Ectodermal cell (in vitro differentiated cells): ENCODE results near the gene MRPS16.
A peak's percentile ranks its signal among the peaks of the same experiment; 100 is the strongest.

Experiments
- H3K27ac ChIP-seq: 2 replicates; pipeline ENCODE4 v1.7.0; 2013; ENCODE audit warnings: mild to moderate bottlenecking, low read depth, low read length; ENCODE audit not compliant: insufficient read depth, poor library complexity, severe bottlenecking
- H3K27me3 ChIP-seq: 2 replicates; pipeline ENCODE4 v1.7.0; 2013; ENCODE audit warnings: mild to moderate bottlenecking, low read length; ENCODE audit not compliant: insufficient read depth, control insufficient read depth, poor library complexity, severe bottlenecking
- H3K36me3 ChIP-seq: one replicate; pipeline ENCODE4 v1.7.0; 2013; ENCODE audit warnings: low read length; ENCODE audit not compliant: control insufficient read depth, insufficient read depth
- H3K4me1 ChIP-seq: one replicate; pipeline ENCODE4 v1.7.0; 2013; ENCODE audit warnings: low read length; ENCODE audit not compliant: control insufficient read depth, insufficient read depth
- H3K4me3 ChIP-seq: 2 replicates; pipeline ENCODE4 v1.7.0; 2013; ENCODE audit warnings: low read depth, low read length, control low read depth; ENCODE audit not compliant: insufficient read depth
- H3K9me3 ChIP-seq: 2 replicates; pipeline ENCODE4 v1.7.0; 2013; ENCODE audit warnings: mild to moderate bottlenecking, low read length, moderate library complexity; ENCODE audit not compliant: control insufficient read depth
- WGBS, 2 experiments: methylation state at CpG; one replicate each; pipeline ENCODE4 v1.1.7; 2013; ENCODE audit warnings: missing lambda C conversion rate in 2 of 2; 5-methylcytosine and 5-hydroxymethylcytosine counted together

MRPS16 gene

GRCh38 chr10:73244866-73245477 is 7.5 kb downstream of the MRPS16 start:
- H3K4me1 ChIP-seq: peaks cover 13% of the 10 kb centered on the region
- H3K36me3 ChIP-seq: peaks cover 25% of the 10 kb centered on the region
- H3K9me3 ChIP-seq: no peaks in the 10 kb centered on the region
- no peaks in the 10 kb centered on the region for H3K27me3 ChIP-seq
- 88% methylated on average over 7 to 8 of the region's 8 CpGs for WGBS, 2 experiments
- H3K4me3 ChIP-seq: peak overlapping the region; percentile 95
- H3K27ac ChIP-seq: no peak overlapping the region

DNA sequence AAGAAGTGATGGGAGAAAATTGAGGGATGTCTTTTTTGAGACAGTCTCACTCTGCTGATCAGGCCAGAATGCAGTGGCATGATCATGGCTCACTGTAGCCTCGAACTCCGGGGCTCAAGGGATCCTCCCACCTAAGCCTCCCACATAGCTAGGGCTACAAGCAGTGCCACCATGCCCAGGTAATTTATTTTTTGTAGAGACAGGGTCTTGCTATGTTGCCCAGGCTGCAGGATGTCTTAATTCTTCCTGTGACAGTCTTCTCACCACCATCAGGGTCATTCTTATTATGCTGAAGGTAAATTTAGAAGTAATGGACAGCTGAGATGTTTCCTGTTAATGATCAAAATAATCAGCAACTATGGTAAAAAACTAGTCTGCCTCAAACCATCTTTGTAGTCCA is 12.5 kb downstream of the MRPS16 start:
- no peaks in the 10 kb centered on the region for H3K27me3 ChIP-seq
- H3K9me3 ChIP-seq: no peaks in the 10 kb centered on the region
- H3K27ac ChIP-seq: no peak overlapping the region
- no peak overlapping the region for H3K4me3 ChIP-seq
- peaks cover 35% of the 10 kb centered on the region for H3K36me3 ChIP-seq
- WGBS, 2 experiments: 90 to 96% methylated on average over 2 of the region's 2 CpGs
- peaks cover 8% of the 10 kb centered on the region for H3K4me1 ChIP-seq

GRCh38 chr10:73238990-73239566 is 13.4 kb downstream of the MRPS16 start:
- Histone ChIP-seq H3K36me3 (peaks cover 36% of the 10 kb centered on the region), H3K27ac (no peak overlapping the region), H3K4me1 (no peaks in the 10 kb centered on the region), H3K4me3 (no peak overlapping the region), H3K27me3 (no peaks in the 10 kb centered on the region), H3K9me3 (no peaks in the 10 kb centered on the region)
- 76 to 97% methylated on average over 3 to 5 of the region's 5 CpGs for WGBS, 2 experiments

GRCh38 chr10:73234695-73235094 is 17.7 kb downstream of the MRPS16 start:
- H3K9me3 ChIP-seq: no peaks in the 10 kb centered on the region
- 91 to 94% methylated on average over 7 of the region's 7 CpGs for WGBS, 2 experiments
- no peak overlapping the region for H3K27ac ChIP-seq
- H3K4me3 ChIP-seq: no peak overlapping the region
- H3K27me3 ChIP-seq: no peaks in the 10 kb centered on the region
- peaks cover 18% of the 10 kb centered on the region for H3K36me3 ChIP-seq
- H3K4me1 ChIP-seq: no peaks in the 10 kb centered on the region

- Histone ChIP-seq H3K4me1 (no peaks in the 10 kb centered on the region), H3K9me3 (no peaks in the 10 kb centered on the region), H3K27ac (no peak overlapping the region), H3K27me3 (no peaks in the 10 kb centered on the region), H3K4me3 (no peak overlapping the region), H3K36me3 (peaks cover 18% of the 10 kb centered on the region)
- 90 to 100% methylated on average over 2 of the region's 2 CpGs for WGBS, 2 experiments
Measured at GRCh38 chr10:73233883-73234282, 18.6 kb downstream of the MRPS16 start.

DNA sequence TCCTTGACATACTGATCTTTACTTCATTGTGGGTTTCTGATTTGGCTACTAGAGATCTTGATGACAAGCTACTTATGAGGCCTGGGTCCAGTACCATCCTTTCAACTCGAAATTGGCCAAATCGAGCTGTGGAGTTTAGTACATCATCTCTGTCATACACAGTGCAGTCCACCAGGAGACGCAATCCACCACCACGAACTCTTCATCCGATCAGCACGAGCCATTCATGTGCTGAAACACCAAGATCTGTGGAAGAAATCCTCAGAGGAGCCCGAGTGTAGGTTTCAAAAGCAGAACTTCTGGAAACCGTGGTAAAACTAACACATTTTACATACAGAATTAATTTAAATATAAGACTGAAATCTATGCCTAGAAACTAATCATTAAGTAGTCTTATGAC is 19.6 kb downstream of the MRPS16 start:
- no peak overlapping the region for H3K4me3 ChIP-seq
- no peak overlapping the region for H3K27ac ChIP-seq
- peaks cover 17% of the 10 kb centered on the region for H3K36me3 ChIP-seq
- H3K4me1 ChIP-seq: no peaks in the 10 kb centered on the region
- no peaks in the 10 kb centered on the region for H3K9me3 ChIP-seq
- no peaks in the 10 kb centered on the region for H3K27me3 ChIP-seq
- 92 to 97% methylated on average over 7 of the region's 8 CpGs for WGBS, 2 experiments

DNA sequence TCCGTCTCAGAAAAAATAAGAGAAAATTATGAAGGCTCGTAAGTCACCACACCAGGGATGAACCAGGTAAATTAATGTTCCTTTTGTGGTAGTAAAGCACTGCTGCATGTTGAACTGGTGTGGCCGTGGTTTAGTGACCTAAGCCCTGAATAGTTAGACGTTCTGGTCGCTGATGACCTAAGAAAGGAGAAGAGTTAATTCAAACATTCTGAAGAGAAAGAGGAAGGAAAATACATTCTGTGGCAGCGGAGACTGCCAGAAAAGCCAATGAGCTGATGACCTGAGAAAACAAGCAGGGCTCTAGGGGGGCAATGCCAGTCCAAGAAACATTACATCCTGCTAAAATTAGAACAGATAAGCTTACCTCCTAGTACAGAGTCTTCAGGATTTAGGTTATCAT is 22.9 kb downstream of the MRPS16 start:
- H3K27ac ChIP-seq: no peak overlapping the region
- no peaks in the 10 kb centered on the region for H3K27me3 ChIP-seq
- H3K36me3 ChIP-seq: peaks cover 8% of the 10 kb centered on the region
- 95 to 97% methylated on average over 6 of the region's 6 CpGs for WGBS, 2 experiments
- H3K4me3 ChIP-seq: no peak overlapping the region
- H3K4me1 ChIP-seq: no peaks in the 10 kb centered on the region
- H3K9me3 ChIP-seq: no peaks in the 10 kb centered on the region

GRCh38 chr10:73228247-73228646 is 24.2 kb downstream of the MRPS16 start:
- H3K27me3 ChIP-seq: no peaks in the 10 kb centered on the region
- H3K27ac ChIP-seq: no peak overlapping the region
- H3K4me1 ChIP-seq: no peaks in the 10 kb centered on the region
- 89 to 94% methylated on average over 2 to 3 of the region's 3 CpGs for WGBS, 2 experiments
- H3K9me3 ChIP-seq: no peaks in the 10 kb centered on the region
- peaks cover 4% of the 10 kb centered on the region for H3K36me3 ChIP-seq
- no peak overlapping the region for H3K4me3 ChIP-seq

DNA sequence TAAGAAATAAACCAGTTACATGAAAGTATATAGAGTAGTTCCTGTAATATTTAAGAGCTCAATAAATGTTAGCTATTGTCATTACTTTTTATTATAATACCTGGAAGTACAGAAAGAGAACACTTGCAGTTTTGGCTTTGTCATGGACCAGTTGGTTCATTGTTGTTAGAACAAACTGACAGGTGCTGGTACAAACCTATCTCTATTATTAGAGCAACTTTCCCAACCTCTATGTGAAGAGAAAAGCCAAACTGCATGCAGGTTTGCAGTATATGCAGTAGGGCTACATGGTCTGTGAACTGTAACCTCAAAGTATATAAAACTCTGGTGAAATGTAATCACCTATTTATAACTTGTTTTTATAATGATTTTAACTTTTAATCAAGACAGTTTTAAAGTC is 25.8 kb downstream of the MRPS16 start:
- H3K36me3 ChIP-seq: no peaks in the 10 kb centered on the region

GRCh38 chr10:73225518-73225917 is 26.9 kb downstream of the MRPS16 start:
- no peaks in the 10 kb centered on the region for H3K9me3 ChIP-seq
- no peak overlapping the region for H3K4me3 ChIP-seq

More for the DNA sequence above, 25.8 kb downstream of the MRPS16 start:
- Histone ChIP-seq H3K4me1 (no peaks in the 10 kb centered on the region), H3K4me3 (no peak overlapping the region), H3K27ac (no peak overlapping the region), H3K27me3 (no peaks in the 10 kb centered on the region), H3K9me3 (no peaks in the 10 kb centered on the region)

More at GRCh38 chr10:73225518-73225917, 26.9 kb downstream of the MRPS16 start:
- no peaks in the 10 kb centered on the region for H3K27me3 ChIP-seq
- no peaks in the 10 kb centered on the region for H3K4me1 ChIP-seq
- H3K36me3 ChIP-seq: no peaks in the 10 kb centered on the region
- H3K27ac ChIP-seq: no peak overlapping the region
